GM18519 (cell line): ENCODE data around the gene TRIM49.
"Not testable (repeated sequence)": the region's sequence is repeated elsewhere in the genome, so short reads cannot be mapped to it uniquely, and the experiment has no call there.

Experiments used
- ATAC-seq: cut with Tn5 transposase; IDR thresholded peaks from one replicate; pipeline ENCODE4 v1.9.1; 2021; ENCODE audit warnings: mild to moderate bottlenecking, moderate library complexity; ENCODE audit not compliant: unreplicated experiment, low FRiP score

The TRIM49 gene

DNA sequence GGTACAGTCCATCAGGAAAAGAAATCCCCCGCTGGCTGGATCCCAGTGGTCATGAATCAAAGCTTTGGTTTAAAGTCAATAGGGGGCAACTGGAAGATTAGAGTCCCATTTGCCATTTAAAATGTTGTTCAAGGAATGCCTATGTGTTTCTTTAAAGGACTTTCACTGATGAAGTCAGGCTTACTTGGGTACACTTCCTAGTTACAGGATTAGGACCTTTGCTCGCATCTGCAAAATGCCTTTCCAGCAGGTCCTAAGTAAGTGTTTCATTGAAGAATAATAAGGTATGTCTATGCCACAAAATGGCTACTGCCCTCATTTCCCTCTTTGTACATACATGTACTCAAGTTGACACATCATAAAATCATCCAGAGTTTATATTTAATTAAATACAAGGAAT lies at the start of gene TRIM49:
TSS of gene TRIM49 (minus strand) at position 101 of the 400 bp plus-strand sequence. CDS start 4,106 bp downstream, outside the sequence.
- ATAC-seq = not testable (repeated sequence)

- peak; percentile 53 for ATAC-seq
Observed at GRCh38 chr11:89826694-89827093, 18.3 kb upstream of the TRIM49 start.

DNA sequence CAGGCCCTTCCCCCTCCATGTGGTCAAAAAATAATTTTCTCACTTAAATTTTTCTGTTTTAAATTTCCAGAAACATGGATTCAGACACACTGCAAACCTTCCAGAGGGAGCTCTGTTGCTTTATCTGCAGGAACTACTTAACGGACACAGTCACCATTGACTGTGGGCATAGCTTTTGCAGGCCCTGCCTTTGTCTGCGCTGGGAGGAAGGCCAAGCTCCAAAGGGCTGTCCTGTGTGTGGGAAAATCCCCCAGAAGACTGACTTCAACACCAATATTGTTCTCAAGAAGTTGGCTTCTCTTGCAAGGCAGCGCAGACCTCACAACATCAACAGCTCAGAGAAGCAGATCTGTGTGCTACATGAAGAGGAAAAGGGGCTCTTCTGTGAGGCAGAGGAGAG lies 11.6 kb upstream of the TRIM49 start:
- ATAC-seq = not testable (repeated sequence)

- not testable (repeated sequence) for ATAC-seq
Observed at GRCh38 chr11:89813535-89813934, 5.2 kb upstream of the TRIM49 start.

GRCh38 chr11:89787506-89788063 lies 20.8 kb downstream of the TRIM49 start:
- ATAC-seq = not testable (repeated sequence)

DNA sequence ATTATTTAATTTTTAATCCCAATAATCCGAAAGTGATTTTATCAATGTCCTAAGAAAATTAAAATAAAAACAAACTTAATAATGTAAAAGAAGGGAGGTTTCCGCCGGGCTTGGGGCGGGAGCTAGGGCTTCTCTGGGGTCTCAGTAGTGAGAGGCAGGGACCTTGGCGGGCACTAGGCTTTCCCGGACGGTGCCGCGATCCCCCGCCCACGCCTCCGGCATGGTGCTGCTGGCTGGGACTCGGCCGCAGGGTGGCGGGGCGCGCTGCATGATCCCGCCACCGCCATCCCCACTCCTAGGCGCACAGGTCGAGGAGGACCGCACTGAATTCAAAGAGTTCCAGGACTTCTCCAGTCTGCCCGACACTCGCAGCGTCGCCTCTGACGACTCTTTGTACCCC lies 22.6 kb downstream of the TRIM49 start:
- ATAC-seq = not testable (repeated sequence)

DNA sequence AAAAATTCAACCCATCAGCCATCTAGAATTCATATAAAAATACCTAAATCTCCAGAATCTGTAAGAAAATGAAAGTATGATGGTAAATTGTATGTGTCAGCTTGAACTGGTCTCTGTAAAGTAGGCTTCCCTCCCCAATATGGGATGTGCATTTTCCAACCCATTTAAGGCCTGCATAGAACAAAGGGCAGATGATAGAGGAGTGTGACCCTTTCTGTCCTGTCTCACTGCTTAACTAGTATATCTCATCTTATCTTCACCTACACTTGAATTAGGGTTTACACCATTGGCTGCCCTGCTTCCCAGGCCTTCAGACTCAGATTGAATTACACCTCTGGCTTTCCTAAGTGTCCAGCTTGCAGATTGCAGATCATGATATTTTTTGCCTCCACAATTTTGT lies 57.6 kb downstream of the TRIM49 start:
- ATAC-seq = not testable (repeated sequence)
